GM12891 (cell line): ENCODE measurements around the gene DCAF8.

ENCODE experiments used
- DNase-seq: peaks from one replicate; pipeline ENCODE4 v3.0.0; 2011; ENCODE audit warnings: low spot score; ENCODE audit not compliant: insufficient read length
- FAIRE-seq: peaks from 2 replicates; lab custom pipeline; 2011; peaks lifted over from hg19 to GRCh38; lab: Jason Lieb, UNC
- PAX5 ChIP-seq: IDR thresholded peaks from 2 replicates; pipeline ENCODE4 v1.6.1; 2011; ENCODE audit warnings: low read length, moderate library complexity, mild to moderate bottlenecking; ENCODE audit not compliant: insufficient read depth, severe bottlenecking
- POLR2A ChIP-seq: IDR thresholded peaks from 2 replicates; pipeline ENCODE4 v1.6.1; 2011; ENCODE audit warnings: low read depth, low read length, control low read depth
- POLR2AphosphoS5 ChIP-seq: IDR thresholded peaks from 2 replicates; pipeline ENCODE4 v1.6.1; 2011; ENCODE audit warnings: low read depth, low read length, control low read depth
- POU2F2 ChIP-seq: IDR thresholded peaks from 2 replicates; pipeline ENCODE4 v1.6.1; 2011; ENCODE audit warnings: low read depth, mild to moderate bottlenecking, control low read depth, low read length, moderate library complexity
- SPI1 ChIP-seq: IDR thresholded peaks from 2 replicates; pipeline ENCODE4 v1.6.1; 2011; ENCODE audit warnings: low read depth, low read length, control low read depth
- TAF1 ChIP-seq: IDR thresholded peaks from 2 replicates; pipeline ENCODE4 v1.6.1; 2011; ENCODE audit warnings: low read depth, low read length, control low read depth

Gene DCAF8

GRCh38 chr1:160261556-160261892, 825 bp downstream of the DCAF8 start:
- DNase-seq (peak; percentile 25), FAIRE-seq (peak; percentile 20)
- TF ChIP-seq TAF1 (no peak), SPI1 (no peak), PAX5 (no peak), POLR2AphosphoS5 (no peak), POU2F2 (no peak), POLR2A (no peak)

GRCh38 chr1:160260406-160261382, 1.7 kb downstream of the DCAF8 start:
- FAIRE-seq (no peak), DNase-seq (no peak)
- TF ChIP-seq TAF1, result no peak
- TF ChIP-seq POLR2A, result no peak
- no peak for TF ChIP-seq PAX5
- no peak for TF ChIP-seq POU2F2
- TF ChIP-seq SPI1, result no peak

- no peak for FAIRE-seq
- no peak for TF ChIP-seq POLR2AphosphoS5
- no peak for TF ChIP-seq POU2F2
- no peak for TF ChIP-seq PAX5
- TF ChIP-seq POLR2A, result no peak
- TF ChIP-seq TAF1, result no peak
- TF ChIP-seq SPI1, result no peak
- DNase-seq, result no peak
These were observed 4.1 kb downstream of the DCAF8 start for GRCh38 chr1:160258177-160258798.

GRCh38 chr1:160257411-160258015, 4.8 kb downstream of the DCAF8 start:
- DNase-seq, result no peak
- TF ChIP-seq TAF1 (no peak), SPI1 (no peak), POLR2A (no peak)
- FAIRE-seq, result peak; percentile 20

- FAIRE-seq, result no peak
- no peak for TF ChIP-seq TAF1
- TF ChIP-seq POLR2A, result no peak
- no peak for TF ChIP-seq POLR2AphosphoS5
- TF ChIP-seq PAX5, result no peak
- TF ChIP-seq POU2F2, result no peak
- TF ChIP-seq SPI1, result no peak
- DNase-seq, result no peak
These were observed 5.8 kb downstream of the DCAF8 start for GRCh38 chr1:160256396-160257046.

GRCh38 chr1:160255781-160256300, 6.5 kb downstream of the DCAF8 start:
- DNase-seq (no peak), FAIRE-seq (no peak)
- TF ChIP-seq POLR2A (no peak), TAF1 (no peak), POU2F2 (no peak), SPI1 (no peak), PAX5 (no peak), POLR2AphosphoS5 (no peak)

GRCh38 chr1:160251687-160252526, 10.4 kb downstream of the DCAF8 start:
- TF ChIP-seq POLR2AphosphoS5, result no peak
- no peak for TF ChIP-seq POU2F2
- no peak for TF ChIP-seq POLR2A
- no peak for TF ChIP-seq TAF1
- TF ChIP-seq PAX5, result no peak
- TF ChIP-seq SPI1, result no peak
- peak; percentile 33 for DNase-seq
- peak; percentile 80 for FAIRE-seq

- TF ChIP-seq POU2F2 (no peak), TAF1 (no peak), SPI1 (no peak), PAX5 (no peak), POLR2AphosphoS5 (no peak), POLR2A (no peak)
- FAIRE-seq, result no peak
- DNase-seq, result no peak
These were observed 11.3 kb downstream of the DCAF8 start for GRCh38 chr1:160251011-160251410.
